Measurements from ENCODE around the gene TPSG1.

The TPSG1 gene

GRCh38 chr16:1265090-1265630 lies 40.1 kb upstream of the TPSG1 start:
- H3K27ac ChIP-seq = no peak overlapping the region
- TF ChIP-seq, protein P1, sequence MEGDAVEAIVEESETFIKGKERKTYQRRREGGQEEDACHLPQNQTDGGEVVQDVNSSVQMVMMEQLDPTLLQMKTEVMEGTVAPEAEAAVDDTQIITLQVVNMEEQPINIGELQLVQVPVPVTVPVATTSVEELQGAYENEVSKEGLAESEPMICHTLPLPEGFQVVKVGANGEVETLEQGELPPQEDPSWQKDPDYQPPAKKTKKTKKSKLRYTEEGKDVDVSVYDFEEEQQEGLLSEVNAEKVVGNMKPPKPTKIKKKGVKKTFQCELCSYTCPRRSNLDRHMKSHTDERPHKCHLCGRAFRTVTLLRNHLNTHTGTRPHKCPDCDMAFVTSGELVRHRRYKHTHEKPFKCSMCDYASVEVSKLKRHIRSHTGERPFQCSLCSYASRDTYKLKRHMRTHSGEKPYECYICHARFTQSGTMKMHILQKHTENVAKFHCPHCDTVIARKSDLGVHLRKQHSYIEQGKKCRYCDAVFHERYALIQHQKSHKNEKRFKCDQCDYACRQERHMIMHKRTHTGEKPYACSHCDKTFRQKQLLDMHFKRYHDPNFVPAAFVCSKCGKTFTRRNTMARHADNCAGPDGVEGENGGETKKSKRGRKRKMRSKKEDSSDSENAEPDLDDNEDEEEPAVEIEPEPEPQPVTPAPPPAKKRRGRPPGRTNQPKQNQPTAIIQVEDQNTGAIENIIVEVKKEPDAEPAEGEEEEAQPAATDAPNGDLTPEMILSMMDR (conservative IDR thresholded peaks at IDR 0.05) = no peak

- TF ChIP-seq, protein P1 (conservative IDR thresholded peaks at IDR 0.05) = no peak
- H3K27ac ChIP-seq = no peak overlapping the region
These were observed 39.4 kb upstream of the TPSG1 start for GRCh38 chr16:1264345-1265089.

- TF ChIP-seq, protein P1 (conservative IDR thresholded peaks at IDR 0.05) = no peak
- no peak overlapping the region for H3K27ac ChIP-seq
These were observed 38.7 kb upstream of the TPSG1 start for GRCh38 chr16:1263591-1264344.

- TF ChIP-seq, protein P1 (conservative IDR thresholded peaks at IDR 0.05) = no peak
- H3K27ac ChIP-seq = no peak overlapping the region
These were observed 37.8 kb upstream of the TPSG1 start for GRCh38 chr16:1262846-1263221.

GRCh38 chr16:1262210-1262845 lies 37.3 kb upstream of the TPSG1 start:
- TF ChIP-seq, protein P1 (conservative IDR thresholded peaks at IDR 0.05) = no peak
- no peak overlapping the region for H3K27ac ChIP-seq

GRCh38 chr16:1261131-1261892 lies 36.2 kb upstream of the TPSG1 start:
- H3K27ac ChIP-seq = no peak overlapping the region
- TF ChIP-seq, protein P1 (conservative IDR thresholded peaks at IDR 0.05) = no peak
